ENCODE data around the gene MVB12B.

The MVB12B gene

GRCh38 chr9:126519660-126520420, 193.2 kb downstream of the MVB12B start:
- Histone ChIP-seq H3K4me3 (ENCODE audit: low read length) (no peak overlapping the region), H3K9ac (ENCODE audit: low read length) (no peak overlapping the region), H3K36me3 (ENCODE audit: control insufficient read depth, insufficient read depth, low read length, severe bottlenecking) (no peaks in the 10 kb centered on the region), H3K27me3 (replicated peaks; ENCODE audit: control insufficient read depth, insufficient read depth, low read length) (peaks cover 66% of the 10 kb centered on the region), H3K9me3 (ENCODE audit: control insufficient read depth, low read length) (no peaks in the 10 kb centered on the region), H3K4me1 (ENCODE audit: control insufficient read depth, insufficient read depth, low read length) (peaks cover 5% of the 10 kb centered on the region)
- no peak for DNase-seq (ENCODE audit: low read depth)

DNA sequence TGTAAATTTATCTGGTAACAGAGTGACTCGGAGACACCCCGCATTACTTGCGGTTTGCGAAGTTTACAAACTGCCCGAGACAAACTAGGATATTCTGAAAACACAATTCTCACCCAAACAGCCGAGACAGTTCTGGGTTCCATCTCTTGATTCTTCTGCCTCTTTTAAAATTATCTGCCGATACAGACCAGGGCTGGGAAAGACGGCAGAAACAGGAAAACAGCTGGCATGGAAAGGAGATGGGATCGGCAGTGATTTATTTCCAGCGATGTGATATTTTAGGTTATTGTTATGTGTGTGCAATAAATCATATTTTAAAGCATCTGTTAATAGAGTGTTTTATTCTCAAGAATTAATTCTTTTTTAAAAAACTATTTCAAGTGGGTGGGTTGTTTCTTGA, 193.8 kb downstream of the MVB12B start:
- peaks cover 5% of the 10 kb centered on the region for H3K4me1 ChIP-seq (ENCODE audit: control insufficient read depth, insufficient read depth, low read length)
- peaks cover 70% of the 10 kb centered on the region for H3K27me3 ChIP-seq (replicated peaks; ENCODE audit: control insufficient read depth, insufficient read depth, low read length)
- no peak for DNase-seq (ENCODE audit: low read depth)
- H3K9me3 ChIP-seq (ENCODE audit: control insufficient read depth, low read length), result no peaks in the 10 kb centered on the region
- no peaks in the 10 kb centered on the region for H3K36me3 ChIP-seq (ENCODE audit: control insufficient read depth, insufficient read depth, low read length, severe bottlenecking)
- no peak overlapping the region for H3K9ac ChIP-seq (ENCODE audit: low read length)
- H3K4me3 ChIP-seq (ENCODE audit: low read length), result no peak overlapping the region

DNA sequence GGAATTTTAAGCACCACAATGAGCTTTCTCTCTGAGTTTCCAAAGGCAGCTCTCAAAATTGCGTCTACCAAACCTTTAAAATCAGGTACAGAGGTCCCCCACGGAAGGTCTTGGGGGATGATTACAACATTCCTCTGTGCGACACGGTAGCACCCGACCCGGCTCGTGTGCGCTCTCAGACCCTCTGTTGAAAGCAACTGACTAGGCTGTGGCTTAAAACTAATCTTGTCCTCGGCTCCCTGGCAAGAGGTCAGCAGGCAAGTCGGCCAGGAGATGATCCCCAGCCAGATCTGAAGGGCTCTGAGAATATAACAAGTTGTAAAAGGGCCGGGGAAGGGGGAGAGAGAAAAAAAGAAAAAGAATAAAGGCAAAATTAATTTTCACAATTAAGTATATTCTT, 194.5 kb downstream of the MVB12B start:
- Histone ChIP-seq H3K4me3 (ENCODE audit: low read length) (no peak overlapping the region), H3K27me3 (replicated peaks; ENCODE audit: control insufficient read depth, insufficient read depth, low read length) (peaks cover 74% of the 10 kb centered on the region), H3K9ac (ENCODE audit: low read length) (no peak overlapping the region), H3K36me3 (ENCODE audit: control insufficient read depth, insufficient read depth, low read length, severe bottlenecking) (no peaks in the 10 kb centered on the region), H3K4me1 (ENCODE audit: control insufficient read depth, insufficient read depth, low read length) (peaks cover 5% of the 10 kb centered on the region), H3K9me3 (ENCODE audit: control insufficient read depth, low read length) (no peaks in the 10 kb centered on the region)
- DNase-seq (ENCODE audit: low read depth), result no peak

DNA sequence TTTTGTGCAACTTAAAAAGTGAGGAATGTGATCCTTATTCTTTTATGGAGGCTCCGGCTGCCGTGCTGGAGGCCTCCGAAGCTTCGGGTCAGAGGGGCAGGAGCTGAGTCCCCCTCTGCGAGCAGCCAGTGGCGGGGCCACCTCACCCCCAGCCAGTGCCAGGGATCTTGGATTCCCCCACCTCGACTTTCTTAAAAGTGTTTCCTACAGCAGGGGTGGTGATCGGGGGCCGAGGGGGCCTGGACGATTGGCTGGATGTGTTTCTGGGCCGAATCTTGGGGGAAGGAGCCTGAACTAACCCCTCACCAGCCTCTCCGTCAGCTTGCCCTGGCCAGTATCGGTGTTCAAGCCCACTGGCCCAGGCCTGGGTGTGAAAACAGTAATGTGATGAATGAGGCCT, 194.9 kb downstream of the MVB12B start:
- H3K4me3 ChIP-seq (ENCODE audit: low read length), result no peak overlapping the region
- no peak overlapping the region for H3K9ac ChIP-seq (ENCODE audit: low read length)

GRCh38 chr9:126521976-126522590, 195.5 kb downstream of the MVB12B start:
- no peaks in the 10 kb centered on the region for H3K36me3 ChIP-seq (ENCODE audit: control insufficient read depth, insufficient read depth, low read length, severe bottlenecking)
- DNase-seq (ENCODE audit: low read depth), result no peak
- peaks cover 83% of the 10 kb centered on the region for H3K27me3 ChIP-seq (replicated peaks; ENCODE audit: control insufficient read depth, insufficient read depth, low read length)
- H3K4me3 ChIP-seq (ENCODE audit: low read length), result no peak overlapping the region
- H3K9me3 ChIP-seq (ENCODE audit: control insufficient read depth, low read length), result no peaks in the 10 kb centered on the region
- no peaks in the 10 kb centered on the region for H3K4me1 ChIP-seq (ENCODE audit: control insufficient read depth, insufficient read depth, low read length)
- no peak overlapping the region for H3K9ac ChIP-seq (ENCODE audit: low read length)

More for the DNA sequence above, 194.9 kb downstream of the MVB12B start:
- no peak for DNase-seq (ENCODE audit: low read depth)
- H3K36me3 ChIP-seq (ENCODE audit: control insufficient read depth, insufficient read depth, low read length, severe bottlenecking), result no peaks in the 10 kb centered on the region
- no peaks in the 10 kb centered on the region for H3K9me3 ChIP-seq (ENCODE audit: control insufficient read depth, low read length)
- peaks cover 77% of the 10 kb centered on the region for H3K27me3 ChIP-seq (replicated peaks; ENCODE audit: control insufficient read depth, insufficient read depth, low read length)
- H3K4me1 ChIP-seq (ENCODE audit: control insufficient read depth, insufficient read depth, low read length), result peaks cover 3% of the 10 kb centered on the region

DNA sequence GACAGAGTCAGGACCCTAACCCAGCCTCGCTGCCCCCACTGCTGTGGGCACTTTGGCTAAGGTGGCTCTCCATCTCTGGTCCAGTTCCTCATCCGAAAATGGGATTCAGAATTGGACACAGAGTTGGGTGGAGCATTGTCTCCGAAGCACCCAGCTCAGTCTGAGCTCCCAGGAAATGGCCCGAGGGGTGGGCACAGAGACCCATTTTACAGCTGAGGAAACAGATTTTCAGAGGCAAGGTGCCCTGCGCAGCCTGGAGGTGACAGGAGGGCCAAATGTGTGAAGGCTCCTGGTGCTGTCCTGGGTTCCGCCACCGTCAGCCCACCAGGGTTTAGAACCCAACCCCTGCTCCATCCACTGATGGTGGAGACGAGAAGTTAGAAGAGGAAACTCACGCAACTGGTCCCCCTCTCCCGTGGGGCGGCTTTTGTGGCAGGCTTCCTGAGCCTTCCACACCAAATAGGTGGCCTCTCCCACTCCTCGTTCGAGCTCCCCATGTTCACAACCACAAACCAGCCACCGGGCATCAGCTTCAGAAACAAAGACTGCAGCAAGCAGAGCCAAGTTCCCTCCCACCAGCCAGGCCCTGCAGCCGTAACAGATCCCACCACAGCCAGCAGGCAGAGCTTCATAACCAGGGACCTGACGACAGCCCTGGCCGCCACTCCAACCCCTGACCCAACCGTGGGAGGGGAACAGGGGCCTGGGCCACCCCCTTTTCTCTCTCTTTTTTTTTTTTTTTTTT, 196.2 kb downstream of the MVB12B start:
- Histone ChIP-seq H3K36me3 (ENCODE audit: control insufficient read depth, insufficient read depth, low read length, severe bottlenecking) (no peaks in the 10 kb centered on the region), H3K9ac (ENCODE audit: low read length) (no peak overlapping the region), H3K27me3 (replicated peaks; ENCODE audit: control insufficient read depth, insufficient read depth, low read length) (peaks cover 88% of the 10 kb centered on the region), H3K4me3 (ENCODE audit: low read length) (no peak overlapping the region), H3K9me3 (ENCODE audit: control insufficient read depth, low read length) (no peaks in the 10 kb centered on the region), H3K4me1 (ENCODE audit: control insufficient read depth, insufficient read depth, low read length) (no peaks in the 10 kb centered on the region)
- DNase-seq (ENCODE audit: low read depth), result no peak

- H3K9ac ChIP-seq (ENCODE audit: low read length), result no peak overlapping the region
- no peaks in the 10 kb centered on the region for H3K36me3 ChIP-seq (ENCODE audit: control insufficient read depth, insufficient read depth, low read length, severe bottlenecking)
- H3K4me1 ChIP-seq (ENCODE audit: control insufficient read depth, insufficient read depth, low read length), result no peaks in the 10 kb centered on the region
- no peak overlapping the region for H3K4me3 ChIP-seq (ENCODE audit: low read length)
- no peaks in the 10 kb centered on the region for H3K9me3 ChIP-seq (ENCODE audit: control insufficient read depth, low read length)
- H3K27me3 ChIP-seq (replicated peaks; ENCODE audit: control insufficient read depth, insufficient read depth, low read length), result peaks cover 81% of the 10 kb centered on the region
- DNase-seq (ENCODE audit: low read depth), result no peak
Observed at GRCh38 chr9:126523611-126524111, 197.0 kb downstream of the MVB12B start.

DNA sequence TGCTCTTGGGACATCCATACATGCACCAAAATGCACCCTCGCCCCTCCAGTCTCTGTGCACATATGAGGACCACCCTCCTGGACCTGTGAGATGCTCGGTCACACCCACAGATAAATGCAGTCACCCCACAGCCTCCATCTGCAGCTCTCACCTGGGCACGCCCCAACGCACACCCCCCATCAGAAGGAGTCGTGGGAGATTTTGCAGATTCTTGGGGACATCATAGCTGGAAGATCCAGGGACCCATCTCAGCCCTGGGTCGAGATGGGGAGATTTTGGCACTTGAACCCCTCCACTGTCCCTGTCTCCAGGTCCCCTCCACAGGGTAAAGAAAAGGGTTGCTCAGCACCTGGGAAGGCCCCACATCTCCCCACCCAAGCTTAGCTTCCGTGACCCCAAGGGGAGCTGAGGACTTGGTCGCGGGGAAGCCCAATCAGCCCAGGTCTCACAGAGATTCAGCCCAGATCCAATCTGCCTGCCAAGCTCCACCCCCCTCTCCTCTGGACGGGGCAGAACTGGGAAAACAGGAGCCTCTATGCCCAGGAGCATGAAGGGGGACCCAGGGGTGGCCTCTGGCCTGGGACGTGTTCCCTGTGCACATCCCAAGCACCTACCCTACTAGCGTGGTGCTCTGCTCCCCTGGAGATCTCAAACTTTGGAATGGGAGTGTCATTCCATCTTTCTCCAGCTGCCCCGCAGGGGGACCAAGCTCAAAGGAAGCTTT, 197.9 kb downstream of the MVB12B start:
- DNase-seq (ENCODE audit: low read depth), result no peak
- no peak overlapping the region for H3K4me3 ChIP-seq (ENCODE audit: low read length)
- H3K27me3 ChIP-seq (replicated peaks; ENCODE audit: control insufficient read depth, insufficient read depth, low read length), result peaks cover 72% of the 10 kb centered on the region
- no peaks in the 10 kb centered on the region for H3K4me1 ChIP-seq (ENCODE audit: control insufficient read depth, insufficient read depth, low read length)
- H3K9me3 ChIP-seq (ENCODE audit: control insufficient read depth, low read length), result no peaks in the 10 kb centered on the region
- no peak overlapping the region for H3K9ac ChIP-seq (ENCODE audit: low read length)
- no peaks in the 10 kb centered on the region for H3K36me3 ChIP-seq (ENCODE audit: control insufficient read depth, insufficient read depth, low read length, severe bottlenecking)

- H3K9ac ChIP-seq (ENCODE audit: low read length), result no peak overlapping the region
- no peaks in the 10 kb centered on the region for H3K9me3 ChIP-seq (ENCODE audit: control insufficient read depth, low read length)
- H3K4me3 ChIP-seq (ENCODE audit: low read length), result no peak overlapping the region
- peaks cover 68% of the 10 kb centered on the region for H3K27me3 ChIP-seq (replicated peaks; ENCODE audit: control insufficient read depth, insufficient read depth, low read length)
- DNase-seq (ENCODE audit: low read depth), result no peak
- no peaks in the 10 kb centered on the region for H3K36me3 ChIP-seq (ENCODE audit: control insufficient read depth, insufficient read depth, low read length, severe bottlenecking)
- no peaks in the 10 kb centered on the region for H3K4me1 ChIP-seq (ENCODE audit: control insufficient read depth, insufficient read depth, low read length)
Observed at GRCh38 chr9:126526218-126527108, 199.8 kb downstream of the MVB12B start.

- H3K9ac ChIP-seq (ENCODE audit: low read length), result no peak overlapping the region
- H3K36me3 ChIP-seq (ENCODE audit: control insufficient read depth, insufficient read depth, low read length, severe bottlenecking), result no peaks in the 10 kb centered on the region
- no peak for DNase-seq (ENCODE audit: low read depth)
- no peak overlapping the region for H3K4me3 ChIP-seq (ENCODE audit: low read length)
- H3K27me3 ChIP-seq (replicated peaks; ENCODE audit: control insufficient read depth, insufficient read depth, low read length), result peaks cover 64% of the 10 kb centered on the region
- no peaks in the 10 kb centered on the region for H3K4me1 ChIP-seq (ENCODE audit: control insufficient read depth, insufficient read depth, low read length)
- H3K9me3 ChIP-seq (ENCODE audit: control insufficient read depth, low read length), result no peaks in the 10 kb centered on the region
Observed at GRCh38 chr9:126527109-126527825, 200.6 kb downstream of the MVB12B start.
